Measurements from ENCODE around the gene DGUOK.

DNA sequence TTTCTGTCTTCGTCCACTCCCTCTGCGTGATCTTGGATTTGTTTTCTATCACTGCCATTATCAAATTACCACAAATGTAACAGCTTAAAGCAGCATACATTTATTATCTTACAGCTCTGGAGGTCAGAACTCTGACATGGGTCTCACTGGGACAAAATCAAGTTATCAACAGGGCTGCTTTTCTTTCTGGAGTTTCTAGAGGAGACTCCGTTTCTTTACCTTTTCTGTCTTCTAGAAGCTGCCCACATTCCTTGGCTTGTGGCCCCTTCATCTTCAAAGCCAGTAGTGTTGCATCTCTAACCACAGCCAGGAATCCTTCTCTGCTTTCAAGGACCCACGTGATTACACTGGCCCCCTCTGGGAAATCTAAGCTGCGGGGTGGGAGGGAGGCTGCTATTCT is 36.1 kb downstream of the DGUOK start:
- TF ChIP-seq, protein P1, sequence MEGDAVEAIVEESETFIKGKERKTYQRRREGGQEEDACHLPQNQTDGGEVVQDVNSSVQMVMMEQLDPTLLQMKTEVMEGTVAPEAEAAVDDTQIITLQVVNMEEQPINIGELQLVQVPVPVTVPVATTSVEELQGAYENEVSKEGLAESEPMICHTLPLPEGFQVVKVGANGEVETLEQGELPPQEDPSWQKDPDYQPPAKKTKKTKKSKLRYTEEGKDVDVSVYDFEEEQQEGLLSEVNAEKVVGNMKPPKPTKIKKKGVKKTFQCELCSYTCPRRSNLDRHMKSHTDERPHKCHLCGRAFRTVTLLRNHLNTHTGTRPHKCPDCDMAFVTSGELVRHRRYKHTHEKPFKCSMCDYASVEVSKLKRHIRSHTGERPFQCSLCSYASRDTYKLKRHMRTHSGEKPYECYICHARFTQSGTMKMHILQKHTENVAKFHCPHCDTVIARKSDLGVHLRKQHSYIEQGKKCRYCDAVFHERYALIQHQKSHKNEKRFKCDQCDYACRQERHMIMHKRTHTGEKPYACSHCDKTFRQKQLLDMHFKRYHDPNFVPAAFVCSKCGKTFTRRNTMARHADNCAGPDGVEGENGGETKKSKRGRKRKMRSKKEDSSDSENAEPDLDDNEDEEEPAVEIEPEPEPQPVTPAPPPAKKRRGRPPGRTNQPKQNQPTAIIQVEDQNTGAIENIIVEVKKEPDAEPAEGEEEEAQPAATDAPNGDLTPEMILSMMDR (IDR thresholded peaks at IDR 0.05; ENCODE audit: poor library complexity, severe bottlenecking) = no peak
- TF ChIP-seq SMC3 (conservative IDR thresholded peaks at IDR 0.05; ENCODE audit: poor library complexity) = no peak
- TF ChIP-seq POLR2AphosphoS5 (IDR thresholded peaks at IDR 0.05) = no peak

Measured in neural cell (in vitro differentiated cells).